Stimulated activated CD4-positive, alpha-beta T cell treated with anti-CD3 and anti-CD28 coated beads, Interleukin-12 subunit alpha, Interleukin-12 subunit beta, amount 100 ng/mL, for 24 hours (primary cell): ENCODE measurements around the gene MRPL40.
A peak's percentile ranks its signal among the peaks of the same experiment; 100 is the strongest.
"Not testable (repeated sequence)": the region's sequence is repeated elsewhere in the genome, so short reads cannot be mapped to it uniquely, and the experiment has no call there.

Experiments
- DNase-seq, 2 experiments: peaks; one replicate each; pipeline ENCODE4 v3.0.0-alpha.2; 2020; ENCODE audit warnings: low read depth in 2 of 2

The MRPL40 gene

DNA sequence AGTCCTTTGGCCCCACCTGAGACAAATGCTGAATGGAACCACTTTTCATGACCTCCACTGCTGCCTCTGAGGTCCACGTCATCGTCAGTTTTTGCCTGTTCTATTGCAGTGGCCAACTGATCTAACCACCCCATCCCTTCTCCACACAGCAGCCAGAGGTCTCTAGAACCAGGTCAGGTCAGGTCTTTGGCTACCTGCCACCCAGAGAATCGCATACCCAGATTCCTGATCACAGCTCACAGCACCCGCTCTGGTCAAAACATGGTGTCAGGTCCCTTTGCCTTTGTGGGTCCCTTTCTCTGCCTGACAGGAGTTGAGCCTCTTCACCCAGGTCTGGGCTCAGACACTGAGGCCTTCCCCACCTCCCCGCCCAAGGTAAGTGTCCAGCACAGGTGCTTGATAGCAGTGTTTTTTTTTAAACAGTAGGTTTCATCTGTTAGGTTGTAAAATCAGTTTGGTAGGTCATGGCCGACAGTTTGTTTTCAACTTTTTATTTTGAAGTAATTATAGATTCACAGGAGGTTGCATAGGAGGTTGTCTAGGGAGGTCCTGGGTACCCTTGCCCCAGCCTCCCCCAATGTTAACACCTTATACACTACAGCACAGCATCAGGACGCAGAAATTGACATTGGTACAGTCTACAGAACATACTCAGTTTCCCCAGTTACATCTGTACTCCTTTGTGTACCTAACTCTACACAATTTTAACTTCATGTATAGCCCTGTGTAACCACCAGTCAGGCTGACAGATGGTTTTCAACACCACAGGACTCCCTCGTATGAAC lies 8.3 kb downstream of the MRPL40 start:
- DNase-seq: no peak

DNA sequence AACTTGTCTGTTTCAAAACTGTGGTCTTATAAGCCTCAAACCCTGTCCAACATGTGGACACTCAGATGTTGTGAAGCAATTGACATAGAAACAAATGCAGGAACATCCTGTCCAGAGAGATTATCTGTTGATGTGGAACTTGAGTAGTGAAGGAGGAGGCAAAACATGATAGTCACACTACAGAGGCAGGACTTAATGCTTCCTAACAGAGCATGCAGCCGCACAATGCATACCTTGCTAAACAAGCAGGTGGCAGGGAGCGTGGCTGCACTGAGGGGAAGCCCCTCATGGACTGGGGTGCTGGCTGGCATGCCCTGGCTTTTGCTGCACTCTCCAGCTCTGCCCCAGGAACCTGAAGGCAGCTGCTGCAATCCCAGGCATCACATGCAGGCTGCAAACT lies 9.8 kb downstream of the MRPL40 start:
- no peak for DNase-seq

DNA sequence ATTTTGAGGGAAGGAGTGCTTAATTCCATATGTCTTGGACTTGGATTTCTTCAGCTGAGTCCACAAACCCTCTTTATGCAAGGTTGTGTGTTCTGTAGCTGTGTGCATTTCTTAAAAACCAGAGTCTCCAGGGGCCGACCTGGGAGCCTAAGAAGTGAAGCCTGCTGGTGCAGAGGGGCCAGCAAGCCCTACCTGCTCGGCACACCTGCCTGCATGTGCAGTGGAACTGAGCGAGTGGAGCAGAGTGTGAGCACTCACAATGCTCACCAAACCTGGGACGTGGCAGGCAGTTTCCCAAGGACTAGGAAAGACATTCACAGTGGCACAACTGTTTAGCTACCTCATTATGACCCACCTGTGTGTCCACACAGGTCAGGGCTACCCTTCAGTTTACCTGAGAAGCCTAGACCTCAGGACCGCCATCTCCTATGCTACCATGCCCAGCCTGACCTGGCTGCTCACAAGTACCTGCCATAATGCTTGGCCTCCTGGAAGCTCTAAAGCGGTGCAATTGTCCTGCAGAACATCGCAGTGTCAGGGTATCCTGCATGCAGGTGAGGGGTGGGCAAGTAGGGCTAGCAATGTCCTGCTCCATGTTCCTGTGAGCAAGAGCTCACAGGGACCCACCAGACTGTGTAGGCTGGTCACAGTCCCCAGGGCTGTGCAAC lies 11.3 kb downstream of the MRPL40 start:
- no peak for DNase-seq

DNA sequence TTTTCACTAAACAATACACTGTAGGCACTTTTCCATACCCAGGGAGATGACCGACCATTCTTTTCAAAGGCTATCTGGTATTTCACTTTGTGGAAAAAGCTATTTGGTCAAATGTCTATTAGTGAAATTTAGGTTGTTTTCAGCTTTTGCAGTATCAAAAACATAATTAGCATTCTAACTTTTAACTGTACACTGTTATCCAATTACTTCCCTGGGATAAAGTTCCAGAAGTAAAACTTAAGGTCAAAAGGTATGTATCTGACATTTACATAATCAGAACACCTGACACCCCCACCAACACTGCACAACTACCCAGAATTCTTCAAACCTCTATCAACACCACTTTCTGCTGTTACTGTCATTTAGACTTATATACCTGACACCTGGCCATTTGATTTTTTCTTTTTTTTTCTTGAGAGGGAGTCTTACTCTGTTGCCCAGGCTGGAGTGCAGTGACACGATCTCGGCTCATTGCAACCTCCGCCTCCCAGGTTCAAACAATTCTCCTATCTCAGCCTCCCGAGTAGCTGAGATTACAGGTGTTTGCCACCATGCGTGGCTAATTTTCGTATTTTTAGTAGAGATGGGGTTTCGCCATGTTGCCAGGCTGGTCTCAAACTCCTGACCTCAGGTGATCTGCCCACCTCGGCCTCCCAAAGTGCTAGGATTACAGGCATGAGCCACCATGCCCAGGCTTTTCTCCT lies 13.1 kb downstream of the MRPL40 start:
- not testable (repeated sequence) for DNase-seq

DNA sequence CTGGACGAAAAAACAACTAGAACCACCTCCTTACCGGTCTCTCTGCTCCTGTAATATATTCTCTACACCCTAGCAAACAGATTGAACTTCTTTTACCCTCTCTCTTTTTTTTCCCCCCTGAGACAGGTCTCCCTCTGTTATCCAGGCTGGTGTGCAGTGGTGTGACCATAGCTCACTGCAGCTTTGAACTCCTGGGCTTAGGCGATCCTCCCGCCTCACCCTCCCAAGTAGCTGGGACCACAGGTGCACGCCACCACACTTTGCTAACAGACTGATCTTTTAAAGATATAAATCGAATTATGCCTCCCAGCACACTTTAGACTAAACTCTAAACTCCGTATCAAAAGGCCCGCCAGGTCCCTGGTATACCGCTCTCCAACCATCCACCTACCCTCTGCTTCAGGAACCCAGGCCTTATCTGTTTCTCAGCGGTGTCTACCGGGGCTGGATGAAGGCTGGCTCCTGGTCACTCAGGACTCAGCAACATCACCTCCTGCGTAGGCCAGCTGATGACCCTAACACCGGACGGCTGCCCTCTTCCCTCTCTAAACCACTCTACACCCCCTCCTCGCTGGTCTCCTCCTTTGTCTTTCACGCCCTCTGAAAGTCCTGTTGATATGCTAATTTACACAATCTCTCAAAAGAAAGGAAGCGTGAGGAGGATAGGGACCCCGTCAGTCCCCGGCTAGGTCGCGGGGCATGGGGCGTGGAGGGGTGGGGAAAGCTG lies 14.4 kb downstream of the MRPL40 start:
- no peak for DNase-seq

DNA sequence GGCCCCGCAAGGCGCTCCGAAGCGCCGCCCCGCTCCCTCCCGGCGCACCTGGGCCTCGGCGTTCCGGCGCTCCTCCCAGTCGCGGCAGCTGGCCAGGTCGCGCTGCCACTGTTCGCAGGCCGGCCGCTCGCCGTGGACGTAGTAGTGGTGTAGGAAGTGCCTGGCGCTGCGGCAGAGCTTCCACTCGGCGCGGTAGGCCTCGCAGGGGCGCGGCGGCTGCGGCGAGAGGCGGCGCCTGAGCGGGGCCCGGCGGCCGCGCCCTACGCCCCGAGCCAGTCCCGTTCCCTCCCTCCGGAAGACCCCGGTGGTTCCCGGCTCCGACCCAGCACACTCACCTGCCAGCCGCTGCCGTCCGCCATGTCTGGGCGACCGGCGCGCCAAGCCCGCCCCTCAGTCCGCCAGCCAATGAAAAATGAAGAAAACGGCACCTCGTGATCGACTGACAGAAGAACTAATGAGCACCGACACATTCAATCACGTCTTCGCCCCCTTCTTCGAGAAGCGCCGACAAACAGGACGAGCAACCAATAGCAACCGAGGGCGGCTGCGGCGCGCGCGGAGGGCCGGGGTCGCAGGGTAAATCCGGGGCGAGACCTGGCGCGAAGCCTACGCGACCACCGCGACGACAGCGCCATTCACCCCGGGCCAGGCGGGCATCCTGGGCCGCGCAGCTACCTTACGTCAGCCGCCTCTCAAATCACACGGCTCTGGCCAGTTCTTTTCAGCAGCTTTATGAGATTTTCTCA lies 15.2 kb downstream of the MRPL40 start, which contains the start of gene C22orf39:
Gene C22orf39, minus strand, starts transcription at position 382 of the 746 bp plus-strand sequence. Its CDS starts 23 bp downstream, at position 359.
- peak; percentile 71 to 82 for DNase-seq

DNA sequence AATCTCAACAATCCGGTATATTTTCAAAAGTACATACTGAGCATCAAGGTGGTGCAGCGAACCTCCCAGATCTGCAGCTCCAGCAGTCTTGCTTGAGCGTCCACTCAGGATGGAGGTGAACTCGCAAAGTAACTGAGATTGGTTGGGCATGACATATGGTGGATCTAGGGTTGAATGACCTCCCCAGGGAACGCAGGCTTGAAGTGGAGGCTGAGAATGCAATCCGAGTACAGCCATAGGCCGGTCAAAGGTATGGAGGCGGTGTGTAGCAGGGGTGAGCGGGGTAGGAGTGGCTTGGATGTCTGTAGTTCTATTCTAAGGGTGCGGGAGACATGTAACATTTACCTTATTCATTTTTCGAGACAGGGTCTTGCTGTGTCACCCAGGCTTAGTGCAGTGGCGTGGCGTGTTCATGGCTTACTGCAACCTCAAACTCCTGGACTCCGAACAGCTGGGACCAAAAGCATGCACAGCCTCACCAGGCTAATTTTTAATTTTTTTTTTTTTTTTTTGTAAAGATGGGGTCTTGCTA lies 15.8 kb downstream of the MRPL40 start:
- no peak for DNase-seq

DNA sequence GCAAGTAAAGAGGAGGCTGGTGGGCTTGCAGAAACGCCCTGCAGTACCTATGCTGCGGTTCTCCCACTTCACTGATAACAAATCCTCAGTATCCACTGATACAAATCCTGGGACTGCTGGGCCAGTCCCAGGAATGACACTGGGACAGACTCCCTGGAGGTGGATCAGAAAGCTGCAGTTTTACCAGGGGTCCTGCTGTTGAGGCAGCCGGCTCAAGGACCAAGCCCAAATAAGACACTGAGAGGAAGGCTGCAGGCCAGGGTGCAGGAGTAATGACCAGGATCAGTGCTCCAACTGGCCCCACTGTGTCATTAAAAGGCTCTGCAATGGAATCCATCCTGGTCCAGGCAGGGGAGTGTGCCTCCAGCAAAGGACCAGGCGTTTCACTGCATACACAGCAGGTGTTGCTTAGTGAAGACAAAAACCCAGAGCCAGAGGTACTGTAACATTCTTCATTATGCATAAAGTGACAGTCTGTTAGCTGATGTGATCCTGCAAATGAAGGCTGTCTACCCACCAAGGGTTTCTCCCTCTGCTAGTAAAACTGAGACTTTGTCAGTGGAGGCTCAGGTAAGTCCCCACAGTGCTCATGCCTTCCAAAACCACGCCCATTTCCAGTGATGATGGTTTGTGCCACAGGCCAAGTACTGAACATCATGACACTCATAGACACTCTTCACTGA lies 16.5 kb downstream of the MRPL40 start:
- peak in 1 of 2 experiments; percentile 31 for DNase-seq

DNA sequence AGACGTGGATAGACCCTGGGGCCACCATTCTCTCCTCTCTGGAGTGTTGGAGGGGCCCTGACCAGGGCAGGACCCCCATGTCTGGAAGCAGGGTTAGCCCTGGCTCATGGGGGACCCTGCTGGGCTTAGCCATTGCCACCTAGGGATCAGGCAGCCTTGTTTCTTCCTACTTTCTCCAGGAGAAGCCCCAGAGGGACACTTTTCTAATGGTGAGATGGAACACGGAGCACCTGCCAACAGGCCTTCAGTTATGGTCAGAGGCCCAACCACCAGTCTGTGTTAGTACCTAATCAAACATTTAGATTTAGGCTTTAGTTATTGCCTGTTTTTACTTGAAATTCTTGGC lies 17.1 kb downstream of the MRPL40 start:
- no peak for DNase-seq

DNA sequence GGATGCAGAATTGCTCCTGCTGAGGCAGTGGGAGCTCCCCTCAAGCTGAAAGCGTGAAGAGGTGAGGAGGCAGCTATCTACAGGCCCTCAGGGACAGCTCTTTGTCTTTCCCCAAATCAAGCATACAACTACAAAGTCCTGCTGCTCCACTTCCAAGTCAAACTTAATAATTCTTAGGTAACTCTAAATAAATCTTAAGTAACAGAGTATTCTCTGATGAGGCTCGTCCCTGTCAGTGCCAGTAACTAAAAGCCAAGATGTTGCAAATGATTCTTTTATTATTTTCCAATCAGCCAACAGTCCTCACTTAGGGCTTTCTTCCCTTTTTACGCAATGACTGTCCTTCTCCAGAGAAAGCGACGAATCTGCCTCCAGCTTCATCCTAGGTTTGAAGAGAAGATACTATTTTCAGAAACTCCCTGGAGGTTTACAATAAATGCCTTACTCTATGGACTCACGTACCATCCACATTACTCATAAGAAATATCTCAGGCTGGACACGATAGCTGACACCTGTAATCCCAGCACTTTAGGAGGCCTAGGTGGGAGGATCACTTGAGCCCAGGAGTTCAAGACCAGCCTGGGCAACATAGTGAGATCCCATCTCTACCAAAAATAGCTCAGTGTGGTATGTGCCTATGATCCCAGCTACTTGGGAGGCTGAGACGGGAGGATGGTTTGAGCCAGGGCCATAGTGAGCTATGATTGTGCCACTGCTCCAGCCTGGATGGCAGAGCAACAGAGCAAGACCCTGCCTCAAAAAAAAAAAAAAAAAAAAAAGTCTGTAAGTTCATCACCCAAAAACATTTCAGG lies 18.2 kb downstream of the MRPL40 start:
- no peak for DNase-seq

DNA sequence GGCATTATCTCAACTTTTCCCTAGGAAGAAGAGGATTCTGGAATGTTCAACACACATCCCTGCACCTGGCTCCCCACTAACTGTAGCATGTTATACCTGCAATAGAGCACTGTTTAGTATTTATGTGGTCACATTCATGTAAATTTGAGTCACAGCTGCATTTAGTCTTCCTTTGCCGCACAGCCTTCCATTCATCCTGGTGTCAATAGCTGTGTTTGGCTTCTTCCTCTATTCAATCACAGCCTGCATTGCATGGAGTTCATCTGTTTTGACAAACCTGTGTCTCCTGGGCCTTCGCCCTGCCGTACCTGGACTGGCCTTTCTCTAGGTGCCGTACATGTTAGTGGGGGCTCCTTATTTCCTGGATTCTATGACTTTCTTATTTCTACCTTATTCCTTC lies 19.2 kb downstream of the MRPL40 start:
- no peak for DNase-seq

DNA sequence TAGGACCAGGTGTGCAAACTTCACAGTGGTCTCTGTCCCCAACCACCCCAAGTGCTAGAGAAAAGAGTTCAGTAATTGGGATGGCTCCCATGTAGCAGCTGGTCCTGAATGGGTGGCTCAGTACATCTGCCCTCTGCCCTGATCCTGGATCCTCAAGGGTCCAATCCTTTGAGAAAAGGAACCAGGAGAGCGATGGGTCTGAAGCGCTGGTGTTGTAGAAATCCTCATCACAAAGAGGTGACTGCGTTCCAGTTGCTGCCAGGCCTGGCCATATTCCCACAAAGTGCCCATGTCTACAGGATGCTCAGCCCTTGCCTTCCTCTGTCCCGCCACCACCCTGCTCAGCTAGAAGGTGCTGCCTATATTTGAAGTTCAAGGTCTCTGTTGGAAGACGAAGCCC lies 21.4 kb downstream of the MRPL40 start:
- no peak for DNase-seq

DNA sequence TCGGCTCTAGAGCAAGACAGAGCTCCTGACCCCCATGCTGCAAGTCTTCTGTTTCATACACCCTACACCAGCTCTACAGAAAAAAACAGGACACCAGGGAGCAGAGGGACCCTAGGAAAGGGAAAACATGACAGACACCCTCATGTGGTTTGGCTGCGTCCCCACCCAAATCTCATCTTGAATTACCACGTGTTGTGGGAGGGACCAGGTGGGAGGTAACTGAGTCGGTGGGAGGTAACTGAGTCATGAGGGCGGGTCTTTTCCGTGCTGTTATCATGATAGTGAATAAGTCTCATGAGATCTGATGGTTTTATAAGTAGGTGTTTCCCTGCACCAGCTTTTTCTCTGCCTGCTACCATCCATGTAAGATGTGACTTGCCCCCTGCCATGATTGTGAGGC lies 21.8 kb downstream of the MRPL40 start:
- no peak for DNase-seq

DNA sequence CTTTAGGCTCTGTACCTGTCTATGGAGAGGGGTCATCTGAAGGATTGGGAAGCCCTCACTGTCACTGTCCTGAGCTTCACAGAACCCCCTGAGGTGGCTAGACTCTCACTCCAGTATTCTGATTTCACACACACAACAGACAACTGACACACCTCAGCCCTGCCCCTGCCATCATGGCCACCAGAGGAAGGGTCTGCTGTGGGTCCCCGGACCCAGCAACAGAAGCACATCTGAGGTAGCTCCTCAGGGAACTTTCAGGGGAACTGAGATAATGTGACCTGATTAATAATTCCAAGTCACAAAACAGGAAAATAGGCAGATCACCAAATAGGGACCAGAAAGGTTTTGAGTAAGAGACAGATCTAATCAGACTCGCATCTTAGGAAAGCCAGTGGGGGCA lies 22.7 kb downstream of the MRPL40 start:
- DNase-seq: no peak

DNA sequence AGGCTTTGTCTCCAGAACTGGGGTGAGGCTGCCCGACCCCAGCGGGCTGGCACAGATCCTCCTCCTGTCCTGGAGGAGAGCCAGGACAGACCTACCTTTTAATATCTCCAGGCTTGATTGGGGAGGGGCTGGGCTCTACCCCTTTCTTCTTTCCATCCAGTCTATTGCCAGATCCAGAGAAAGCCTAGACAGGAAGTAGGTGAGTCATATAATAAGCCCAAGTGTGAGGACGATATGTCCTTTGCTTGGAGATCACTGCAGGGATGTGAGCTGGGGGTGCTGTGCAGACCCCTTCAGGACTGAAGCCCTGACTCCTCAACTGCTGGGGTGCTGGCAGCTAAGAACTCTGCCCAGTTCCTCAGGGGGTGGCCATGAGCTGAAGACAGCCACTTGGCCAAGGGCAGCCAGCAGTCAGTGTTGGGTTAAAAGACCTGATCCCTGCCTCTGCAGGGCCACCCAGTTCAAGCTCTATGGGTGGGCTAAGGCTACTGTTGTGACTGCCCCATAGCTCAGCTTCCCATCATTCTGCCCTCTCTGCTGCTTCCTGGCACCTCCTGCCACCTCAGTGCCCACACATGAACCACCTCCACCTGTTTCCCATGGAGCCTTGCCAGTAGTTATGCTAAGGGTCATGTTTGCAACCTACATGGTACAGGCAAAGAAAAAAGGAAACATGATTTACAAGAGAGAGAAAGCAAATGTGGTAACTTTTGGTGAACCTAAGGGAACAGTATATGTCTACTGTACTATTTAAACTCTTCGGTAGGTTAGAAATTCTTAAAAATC lies 23.4 kb downstream of the MRPL40 start:
- DNase-seq: no peak

DNA sequence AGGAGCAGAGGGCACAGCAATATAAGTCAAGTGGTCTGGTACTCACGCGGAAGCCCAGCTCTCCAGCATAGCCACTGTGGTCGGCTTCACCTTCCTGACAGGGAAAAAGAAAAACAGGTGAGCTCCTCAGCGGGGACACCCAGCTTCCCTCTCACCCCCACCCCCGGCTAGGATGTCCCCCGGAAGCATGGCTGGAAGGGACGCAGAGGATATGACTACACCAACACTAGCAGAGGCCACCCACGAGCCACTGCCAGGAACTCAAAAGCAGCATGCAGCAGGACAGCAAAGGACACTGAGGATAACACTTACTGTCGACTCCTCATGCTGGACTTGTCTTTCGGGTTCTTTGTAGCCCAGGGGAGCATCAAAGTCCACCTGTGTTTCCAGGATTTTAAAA lies 24.2 kb downstream of the MRPL40 start:
- no peak for DNase-seq

DNA sequence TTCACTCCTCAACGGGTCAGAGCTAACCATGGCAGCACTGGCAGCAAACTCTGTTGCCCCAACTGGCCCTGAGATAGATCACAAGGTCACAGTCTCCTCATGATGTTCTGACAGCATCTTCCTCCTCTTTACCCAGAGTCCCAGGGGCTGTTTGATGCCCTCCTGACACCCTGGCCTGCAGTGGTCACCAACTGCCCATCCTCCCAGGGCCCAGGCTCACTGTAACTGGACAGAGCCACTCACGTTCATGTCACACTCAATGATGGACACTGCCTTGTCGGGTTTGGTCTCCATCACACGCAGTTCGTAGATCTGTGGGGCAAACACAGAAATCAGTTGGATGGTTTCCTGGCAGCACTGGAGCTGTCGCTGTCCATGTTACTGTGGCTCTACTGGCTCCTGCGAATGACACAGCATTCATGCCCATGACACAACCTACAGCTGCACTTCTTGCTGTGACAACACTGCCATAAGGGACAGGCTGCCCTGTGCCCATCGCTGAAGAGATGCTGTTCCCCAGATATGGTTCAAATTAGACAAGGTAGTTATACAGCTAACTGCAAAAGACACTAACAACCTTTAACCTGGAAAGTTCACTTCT lies 25.6 kb downstream of the MRPL40 start:
- no peak for DNase-seq

DNA sequence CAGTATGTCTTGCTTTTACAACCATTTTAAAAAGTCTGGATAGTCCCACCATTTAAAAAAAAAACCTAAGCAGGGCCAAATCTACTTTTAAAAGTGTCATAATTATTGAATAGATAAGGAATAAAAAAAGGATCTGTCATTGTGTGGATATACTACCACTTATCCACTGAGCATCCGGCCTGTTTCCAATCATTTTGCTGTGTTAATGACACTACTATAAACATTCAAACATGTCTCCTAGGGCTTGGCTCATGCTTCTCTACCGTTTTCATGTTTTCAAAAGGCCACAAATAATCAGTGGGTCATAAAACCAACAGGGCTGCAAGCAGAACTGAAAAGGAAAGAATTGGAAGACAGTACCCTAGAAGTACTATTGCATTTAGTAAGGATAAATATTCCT lies 27.7 kb downstream of the MRPL40 start:
- DNase-seq: no peak

DNA sequence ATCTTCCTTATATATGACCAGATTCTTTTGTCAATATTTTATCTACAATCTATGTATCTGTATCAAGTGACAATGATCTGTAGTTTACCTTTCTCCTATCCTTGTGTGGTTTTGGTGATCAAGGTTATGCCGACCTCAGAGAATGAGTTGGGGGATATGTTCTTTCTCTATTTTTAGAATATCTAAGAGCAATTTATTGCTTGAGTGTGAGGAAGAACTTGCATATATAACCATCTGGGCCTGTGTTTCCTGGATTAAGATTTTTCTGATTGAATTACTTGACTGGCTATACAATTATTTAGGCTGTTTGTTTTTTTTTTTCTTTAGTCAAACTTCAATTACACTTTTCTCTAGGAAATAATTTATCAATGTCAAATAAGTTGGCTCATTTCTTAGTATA lies 29.2 kb downstream of the MRPL40 start:
- DNase-seq: no peak
